Endothelial cell of umbilical vein (primary cell): ENCODE data around the gene CEACAM4. TPM values are rescaled to one million over a fixed set of nuclear protein-coding genes. Genes with fewer than 3 reads are reported as not detected.
A peak's percentile ranks its signal among the peaks of the same experiment; 100 is the strongest.

Experiments
- BruUV-seq: library from RNA; stranded (reverse); fragments of 400-500 nt; replicated peaks from 2 replicates; lab custom pipeline; 2021; lab: Mats Ljungman, UMichigan
- CTCF ChIA-PET: fragments of 300-600, 350-600 bp; sonication (Branson Sonifier 250); formaldehyde crosslinking; loops from one replicate; lab custom pipeline; 2021; ENCODE audit warnings: antibody characterized with exemption, inconsistent platforms; lab: Charles Lee
- POLR2A ChIA-PET: fragments of 300-600, 350-600 bp; sonication (Branson Sonifier 250); formaldehyde crosslinking; loops from one replicate; lab custom pipeline; 2021; ENCODE audit warnings: antibody characterized with exemption, inconsistent platforms; lab: Charles Lee
- DNase-seq: peaks from one replicate; pipeline ENCODE4 v3.0.0-alpha.2; 2011; ENCODE audit warnings: low read depth, low spot score
- FAIRE-seq: peaks from 2 replicates; lab custom pipeline; 2011; peaks lifted over from hg19 to GRCh38; lab: Jason Lieb, UNC
- H2AFZ ChIP-seq: 2 replicates; pipeline ENCODE4 v1.6.0; 2012; ENCODE audit warnings: low read depth, low read length, control low read depth, inconsistent platforms
- H3K27ac ChIP-seq: 2 replicates; pipeline ENCODE4 v1.5.1; 2011; ENCODE audit warnings: low read depth, mild to moderate bottlenecking, control low read depth, low read length, moderate library complexity; ENCODE audit not compliant: insufficient read depth
- H3K27me3 ChIP-seq, 2 experiments: 2 replicates each; pipeline versions ENCODE4 v1.6.0 to v1.6.1; 2011; ENCODE audit warnings: low read length in 2 of 2, mixed read lengths in 1 of 2; ENCODE audit not compliant: control insufficient read depth in 2 of 2, insufficient read depth in 2 of 2
- H3K36me3 ChIP-seq, 2 experiments: 2 replicates in 1 of 2; 3 replicates in 1 of 2; pipeline ENCODE4 v1.5.1; 2011; ENCODE audit warnings: low read length in 2 of 2, mild to moderate bottlenecking in 1 of 2, moderate library complexity in 1 of 2; ENCODE audit not compliant: control insufficient read depth in 2 of 2, insufficient read depth in 2 of 2; ENCODE audit errors: extremely low read depth in 1 of 2
- H3K4me1 ChIP-seq: 3 replicates; pipeline ENCODE4 v1.5.1; 2011; ENCODE audit warnings: mild to moderate bottlenecking, low read length; ENCODE audit not compliant: control insufficient read depth, insufficient read depth; ENCODE audit errors: extremely low read depth
- H3K4me2 ChIP-seq: 2 replicates; pipeline ENCODE4 v1.6.1; 2011; ENCODE audit warnings: low read length, control low read depth, mixed read lengths; ENCODE audit not compliant: insufficient read depth
- H3K4me3 ChIP-seq, 3 experiments: fragments of 200-600 bp in 1 of 3; sonication (generic), shearing (Covaris generic) in 1 of 3; replicated peaks in 1 of 3; 2 replicates each; pipeline ENCODE4 v1.5.1; 2011 to 2016; ENCODE audit warnings: control low read depth in 3 of 3, low read length in 3 of 3, mild to moderate bottlenecking in 2 of 3, inconsistent platforms in 1 of 3, low read depth in 1 of 3, moderate library complexity in 1 of 3; ENCODE audit not compliant: insufficient read depth in 1 of 3
- H3K79me2 ChIP-seq: 2 replicates; pipeline ENCODE4 v1.6.0; 2012; ENCODE audit warnings: low read length, inconsistent platforms; ENCODE audit not compliant: control insufficient read depth, insufficient read depth
- H3K9ac ChIP-seq: replicated peaks from 2 replicates; pipeline ENCODE3; 2011; ENCODE audit warnings: low read length, control low read depth; ENCODE audit not compliant: insufficient read depth; ENCODE audit errors: extremely low read depth
- H3K9me1 ChIP-seq: replicated peaks from 3 replicates; pipeline ENCODE4 v1.6.0; 2011; ENCODE audit warnings: mild to moderate bottlenecking, low read length; ENCODE audit not compliant: control insufficient read depth, insufficient read depth; ENCODE audit errors: extremely low read depth
- H3K9me3 ChIP-seq: replicated peaks from 2 replicates; pipeline ENCODE4 v1.5.1; 2012; ENCODE audit warnings: low read length, inconsistent platforms; ENCODE audit not compliant: control insufficient read depth, insufficient read depth
- H4K20me1 ChIP-seq: replicated peaks from 2 replicates; pipeline ENCODE3; 2011; ENCODE audit warnings: mild to moderate bottlenecking, low read length; ENCODE audit not compliant: control insufficient read depth, insufficient read depth; ENCODE audit errors: extremely low read depth
- EZH2 ChIP-seq: IDR thresholded peaks from 2 replicates; pipeline ENCODE4 v1.6.1; 2012; ENCODE audit warnings: borderline replicate concordance, low read depth, mild to moderate bottlenecking, moderate library complexity, low read length, inconsistent platforms; ENCODE audit not compliant: severe bottlenecking
- FOS ChIP-seq: IDR thresholded peaks from 2 replicates; pipeline ENCODE4 v1.6.1; 2011; ENCODE audit warnings: mild to moderate bottlenecking, low read length, moderate library complexity, borderline replicate concordance; ENCODE audit not compliant: insufficient read depth
- GATA2 ChIP-seq: IDR thresholded peaks from 2 replicates; pipeline ENCODE4 v1.7.0; 2011; ENCODE audit warnings: low read depth, mild to moderate bottlenecking, moderate library complexity, mixed read lengths, low read length; ENCODE audit not compliant: insufficient read length, insufficient read depth
- POLR2A ChIP-seq: IDR thresholded peaks from 2 replicates; pipeline ENCODE4 v1.6.1; 2012; ENCODE audit warnings: low read depth, mild to moderate bottlenecking, control low read depth, low read length
- POLR2AphosphoS5 ChIP-seq: IDR thresholded peaks from 2 replicates; pipeline ENCODE4 v1.6.1; 2012; ENCODE audit warnings: low read depth, mild to moderate bottlenecking, control low read depth, low read length, moderate library complexity; ENCODE audit not compliant: insufficient read depth
- dilution Hi-C: fragments of 300-500 bp; cut with MboI; formaldehyde crosslinking; loops from one replicate; pipeline ENCODE4 v1.15.0; 2019; ENCODE audit warnings: low sequenced_read_pairs; ENCODE audit not compliant: extremely low pct_ligation_motif_present
- intact Hi-C: fragments of 100-400 bp; cut with micrococcal nuclease; formaldehyde crosslinking; loops from one replicate; pipeline ENCODE4 v1.10.0; 2022
- polyA plus RNA-seq, 4 experiments: library from polyadenylated mRNA; depleted of rRNA in 3 of 4; stranded (reverse) in 3 of 4; unstranded in 1 of 4; fragments of >200 nt; gene quantifications; 2 replicates each; pipeline versions ENCODE4 v1.2.1 to v1.2.3, GENCODE V29; 2011 to 2012; ENCODE audit warnings: missing spikeins in 1 of 4
- total RNA-seq: library from RNA; stranded (reverse); gene quantifications from 2 replicates; pipeline ENCODE4 v1.2.3, GENCODE V29; 2021
- TF ChIP-seq, protein P1 (sequence below), 2 donors: IDR thresholded peaks; 1 replicate in 1 of 2; 2 replicates in 1 of 2; pipeline ENCODE4 v1.5.1; 2011; ENCODE audit warnings: low read length in 2 of 2, mild to moderate bottlenecking in 2 of 2, moderate library complexity in 2 of 2, control low read depth in 1 of 2, inconsistent platforms in 1 of 2, low read depth in 1 of 2; ENCODE audit not compliant: insufficient read depth in 1 of 2; ENCODE audit errors: extremely low read depth in 1 of 2

CEACAM4 gene
- total and polyA plus RNA-seq, 2 donors (not counting 3 experiments of a cell fraction or from before 2014, with no cell fraction given) = not detected

DNA sequence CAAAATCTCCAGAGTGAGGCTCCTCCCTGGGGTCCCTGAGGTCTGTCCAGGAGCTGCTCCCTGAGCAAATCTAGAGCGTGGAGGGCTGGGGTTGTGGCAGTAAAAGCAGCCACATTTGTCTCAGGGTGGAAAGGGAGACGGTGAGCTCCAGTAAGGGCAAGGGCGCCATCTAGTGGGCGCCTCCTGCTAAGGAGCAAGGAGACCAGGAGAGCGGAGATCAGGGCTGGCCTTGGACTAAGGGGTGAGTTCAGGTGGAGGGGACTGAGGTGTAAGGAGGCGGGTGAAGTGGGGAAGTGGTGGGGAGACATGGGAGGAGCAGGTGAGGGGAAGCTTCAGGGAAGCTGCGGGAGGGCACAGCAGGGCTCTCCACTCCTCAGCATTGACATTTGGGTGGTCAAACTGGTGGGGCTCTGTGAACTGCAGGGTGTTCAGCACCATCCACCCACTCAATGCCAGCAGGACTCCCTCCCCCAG lies 56.2 kb downstream of the CEACAM4 start:
- FAIRE-seq = peak; percentile 89
- peaks cover 19 to 36% of the 10 kb centered on the region in 2 experiments for H3K27me3 ChIP-seq
- H3K9me1 ChIP-seq = no peaks in the 10 kb centered on the region
- no peaks in the 10 kb centered on the region for H3K4me1 ChIP-seq
- no peaks in the 10 kb centered on the region for H3K9me3 ChIP-seq
- POLR2A ChIA-PET = no interaction called here
- peak; percentile 70 for DNase-seq
- intact Hi-C loops (loop anchor here (1.0 to 5.0 kb wide), 6 partner anchors 25 to 263 kb away; no protein-coding TSS in a partner anchor), dilution Hi-C loops (no loop called here)
- CTCF ChIA-PET = interaction anchor here (0.6 to 17.6 kb wide), 32 partner anchors 9 to 366 kb away, joined by 3 to 343 read pairs (median 5); partner anchors contain the start of genes B3GNT8, DMAC2 and ERICH4
- TF ChIP-seq, protein P1, sequence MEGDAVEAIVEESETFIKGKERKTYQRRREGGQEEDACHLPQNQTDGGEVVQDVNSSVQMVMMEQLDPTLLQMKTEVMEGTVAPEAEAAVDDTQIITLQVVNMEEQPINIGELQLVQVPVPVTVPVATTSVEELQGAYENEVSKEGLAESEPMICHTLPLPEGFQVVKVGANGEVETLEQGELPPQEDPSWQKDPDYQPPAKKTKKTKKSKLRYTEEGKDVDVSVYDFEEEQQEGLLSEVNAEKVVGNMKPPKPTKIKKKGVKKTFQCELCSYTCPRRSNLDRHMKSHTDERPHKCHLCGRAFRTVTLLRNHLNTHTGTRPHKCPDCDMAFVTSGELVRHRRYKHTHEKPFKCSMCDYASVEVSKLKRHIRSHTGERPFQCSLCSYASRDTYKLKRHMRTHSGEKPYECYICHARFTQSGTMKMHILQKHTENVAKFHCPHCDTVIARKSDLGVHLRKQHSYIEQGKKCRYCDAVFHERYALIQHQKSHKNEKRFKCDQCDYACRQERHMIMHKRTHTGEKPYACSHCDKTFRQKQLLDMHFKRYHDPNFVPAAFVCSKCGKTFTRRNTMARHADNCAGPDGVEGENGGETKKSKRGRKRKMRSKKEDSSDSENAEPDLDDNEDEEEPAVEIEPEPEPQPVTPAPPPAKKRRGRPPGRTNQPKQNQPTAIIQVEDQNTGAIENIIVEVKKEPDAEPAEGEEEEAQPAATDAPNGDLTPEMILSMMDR (IDR thresholded peaks at IDR 0.05; ENCODE audit: extremely low read depth in 1 of 2, insufficient read depth in 1 of 2, low read depth in 1 of 2, low read length in 2 of 2) = peak; percentile 82 to 95
- TF ChIP-seq FOS (no peak), EZH2 (peak; percentile 16), GATA2 (no peak), POLR2A (no peak), POLR2AphosphoS5 (no peak)
- H2AFZ ChIP-seq = no peak overlapping the region
- BruUV-seq = no TSS peak
- no peaks in the 10 kb centered on the region for H3K79me2 ChIP-seq
- no peak overlapping the region for H3K4me2 ChIP-seq
- no peaks in the 10 kb centered on the region for H3K36me3 ChIP-seq
- no peak overlapping the region for H3K27ac ChIP-seq
- no peak overlapping the region for H3K4me3 ChIP-seq
- H3K9ac ChIP-seq = no peak overlapping the region
- no peaks in the 10 kb centered on the region for H4K20me1 ChIP-seq
